MG63 (cell line): Measurements from ENCODE around the gene SSBP3. TPM values are rescaled to one million over a fixed set of nuclear protein-coding genes. Genes with fewer than 3 reads are reported as not detected.

Source experiments
- DNase-seq: peaks from one replicate; pipeline ENCODE4 v3.0.0-alpha.2; 2020
- H3K27me3 ChIP-seq: fragments of 250-450 bp; sonication (Bioruptor Pico); 2 replicates; pipeline ENCODE4 v1.5.1; 2020; ENCODE audit warnings: mild to moderate bottlenecking, moderate library complexity
- H3K36me3 ChIP-seq: fragments of 250-450 bp; sonication (Bioruptor Pico); 2 replicates; pipeline ENCODE4 v1.5.1; 2020; ENCODE audit warnings: mild to moderate bottlenecking, moderate library complexity
- H3K4me3 ChIP-seq: fragments of 250-450 bp; sonication (Bioruptor Pico); 2 replicates; pipeline ENCODE4 v1.5.1; 2020; ENCODE audit warnings: mild to moderate bottlenecking, moderate library complexity
- H3K9me3 ChIP-seq: fragments of 250-450 bp; sonication (Bioruptor Pico); 2 replicates; pipeline ENCODE4 v1.5.1; 2020; ENCODE audit warnings: mild to moderate bottlenecking, moderate library complexity
- total RNA-seq: library from RNA; depleted of rRNA; stranded (reverse); fragments of >200 nt; shearing (Covaris generic); gene quantifications from 2 replicates; pipeline ENCODE4 v1.2.3, GENCODE V29; 2014; ENCODE audit warnings: low replicate concordance

SSBP3 gene
- total RNA-seq, 1 experiment from 2014 or later, result 15.9 TPM

- no peak overlapping the region for H3K4me3 ChIP-seq
- H3K9me3 ChIP-seq, result no peaks in the 10 kb centered on the region
- no peaks in the 10 kb centered on the region for H3K27me3 ChIP-seq
- peaks cover 73% of the 10 kb centered on the region for H3K36me3 ChIP-seq
- no peak for DNase-seq
Observed at GRCh38 chr1:54207287-54207686, 198.9 kb downstream of the SSBP3 start.

DNA sequence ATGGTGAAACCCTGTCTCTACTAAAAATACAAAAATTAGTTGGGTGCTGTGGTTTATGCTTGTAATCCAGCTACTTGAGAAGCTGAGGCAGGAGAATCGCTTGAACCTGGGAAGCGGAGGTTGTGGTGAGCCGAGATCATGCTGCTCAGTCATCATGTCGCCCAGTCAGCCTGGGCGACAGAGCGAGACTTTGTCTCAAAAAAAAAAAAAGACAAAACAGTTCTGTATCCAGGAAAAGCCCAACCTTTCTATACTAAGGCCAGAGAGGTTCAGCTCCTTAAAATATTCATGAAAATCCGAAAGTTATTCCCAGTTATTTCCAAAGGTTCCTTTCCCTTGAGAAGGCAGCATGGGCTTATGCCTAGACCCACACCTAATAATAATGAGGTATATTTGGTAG lies 202.0 kb downstream of the SSBP3 start:
- Histone ChIP-seq H3K4me3 (no peak overlapping the region), H3K9me3 (no peaks in the 10 kb centered on the region), H3K36me3 (peaks cover 51% of the 10 kb centered on the region), H3K27me3 (no peaks in the 10 kb centered on the region)
- no peak for DNase-seq

DNA sequence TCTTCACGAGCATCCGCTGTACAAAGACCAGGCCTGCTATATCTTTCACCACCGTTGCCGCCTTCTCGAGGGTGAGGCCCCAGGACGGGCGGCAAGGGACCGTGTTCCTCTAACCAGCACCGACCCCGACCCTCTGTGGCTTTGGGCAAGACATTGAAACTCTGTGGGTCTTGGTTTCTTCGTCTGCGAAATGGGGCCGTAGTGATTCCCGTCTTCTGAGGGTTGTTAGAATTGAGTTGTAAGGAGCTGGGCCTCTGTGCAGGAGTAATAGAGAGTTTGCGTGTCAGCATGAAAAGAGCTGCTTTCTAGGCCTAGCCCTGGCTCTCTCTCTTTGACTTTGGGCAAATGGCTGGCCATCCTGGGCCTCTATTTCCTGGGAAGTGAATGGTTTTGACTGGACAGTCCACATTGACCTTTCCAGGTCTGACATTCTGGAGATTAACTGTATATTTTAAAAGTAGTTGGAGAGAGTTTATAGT lies 205.6 kb downstream of the SSBP3 start:
- Histone ChIP-seq H3K27me3 (no peaks in the 10 kb centered on the region), H3K4me3 (peak overlapping the region; percentile 88), H3K9me3 (no peaks in the 10 kb centered on the region), H3K36me3 (peaks cover 28% of the 10 kb centered on the region)
- DNase-seq, result no peak

DNA sequence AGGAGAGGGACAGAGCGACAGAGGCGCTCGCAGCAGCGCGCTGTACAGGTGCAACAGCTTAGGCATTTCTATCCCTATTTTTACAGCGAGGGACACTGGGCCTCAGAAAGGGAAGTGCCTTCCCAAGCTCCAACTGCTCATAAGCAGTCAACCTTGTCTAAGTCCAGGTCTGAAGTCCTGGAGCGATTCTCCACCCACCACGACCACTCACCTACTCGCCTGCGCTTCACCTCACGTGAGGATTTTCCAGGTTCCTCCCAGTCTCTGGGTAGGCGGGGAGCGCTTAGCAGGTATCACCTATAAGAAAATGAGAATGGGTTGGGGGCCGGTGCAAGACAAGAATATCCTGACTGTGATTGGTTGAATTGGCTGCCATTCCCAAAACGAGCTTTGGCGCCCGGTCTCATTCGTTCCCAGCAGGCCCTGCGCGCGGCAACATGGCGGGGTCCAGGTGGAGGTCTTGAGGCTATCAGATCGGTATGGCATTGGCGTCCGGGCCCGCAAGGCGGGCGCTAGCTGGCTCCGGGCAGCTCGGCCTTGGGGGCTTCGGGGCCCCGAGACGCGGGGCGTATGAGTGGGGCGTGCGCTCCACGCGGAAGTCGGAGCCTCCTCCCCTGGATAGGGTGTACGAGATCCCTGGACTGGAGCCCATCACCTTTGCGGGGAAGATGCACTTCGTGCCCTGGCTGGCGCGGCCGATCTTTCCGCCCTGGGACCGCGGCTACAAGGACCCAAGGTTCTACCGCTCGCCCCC lies 206.3 kb downstream of the SSBP3 start, which contains the start of the genes CYB5RL and MRPL37:
TSS of gene CYB5RL (minus strand) at position 266 of the 754 bp plus-strand sequence. CDS start 4,414 bp downstream, outside the sequence.
TSS of gene MRPL37 (plus strand) at position 403 of the 754 bp plus-strand sequence. CDS start at position 480, 77 bp downstream.
- peaks cover 22% of the 10 kb centered on the region for H3K36me3 ChIP-seq
- H3K9me3 ChIP-seq, result no peaks in the 10 kb centered on the region
- no peaks in the 10 kb centered on the region for H3K27me3 ChIP-seq
- H3K4me3 ChIP-seq, result peak within 1 kb of the TSS; percentile 88
- peak; percentile 92 for DNase-seq

DNA sequence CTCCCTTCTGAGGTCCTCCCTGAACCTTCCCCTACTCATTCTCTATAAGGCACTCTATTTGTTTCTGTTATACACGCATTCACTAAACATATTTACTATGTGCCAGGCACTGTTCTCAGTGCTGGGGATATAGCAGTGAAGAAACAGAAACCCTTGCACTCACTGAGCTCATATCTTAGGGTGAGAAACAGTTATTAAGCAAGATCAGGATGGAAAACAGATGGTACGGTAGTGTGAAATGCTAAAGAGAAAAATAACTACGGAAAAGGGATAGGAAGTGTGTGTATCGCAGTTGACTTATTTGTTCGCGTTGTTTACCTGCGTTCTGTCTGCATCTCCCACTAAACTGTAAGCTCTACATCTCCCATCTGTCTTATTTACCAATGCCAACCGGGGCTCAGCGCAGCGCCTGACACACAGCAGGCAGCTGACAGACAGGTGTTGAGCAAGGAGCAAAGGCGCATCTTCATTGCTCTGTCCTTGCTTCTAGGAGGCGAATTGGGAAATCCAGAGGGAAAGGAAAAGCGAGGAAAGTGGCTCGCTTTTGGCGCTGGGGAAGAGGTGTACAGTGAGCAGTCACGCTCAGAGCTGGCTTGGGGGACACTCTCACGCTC lies 206.9 kb downstream of the SSBP3 start:
- Histone ChIP-seq H3K36me3 (peaks cover 15% of the 10 kb centered on the region), H3K27me3 (no peaks in the 10 kb centered on the region), H3K9me3 (no peaks in the 10 kb centered on the region), H3K4me3 (peak overlapping the region; percentile 88)
- no peak for DNase-seq

GRCh38 chr1:54193453-54193852 lies 212.7 kb downstream of the SSBP3 start:
- H3K9me3 ChIP-seq, result no peaks in the 10 kb centered on the region
- no peaks in the 10 kb centered on the region for H3K27me3 ChIP-seq
- DNase-seq, result no peak
- no peak overlapping the region for H3K4me3 ChIP-seq
- no peaks in the 10 kb centered on the region for H3K36me3 ChIP-seq

- Histone ChIP-seq H3K36me3 (no peaks in the 10 kb centered on the region), H3K9me3 (no peaks in the 10 kb centered on the region), H3K27me3 (no peaks in the 10 kb centered on the region), H3K4me3 (no peak overlapping the region)
- no peak for DNase-seq
Observed at GRCh38 chr1:54191525-54191924, 214.7 kb downstream of the SSBP3 start.

DNA sequence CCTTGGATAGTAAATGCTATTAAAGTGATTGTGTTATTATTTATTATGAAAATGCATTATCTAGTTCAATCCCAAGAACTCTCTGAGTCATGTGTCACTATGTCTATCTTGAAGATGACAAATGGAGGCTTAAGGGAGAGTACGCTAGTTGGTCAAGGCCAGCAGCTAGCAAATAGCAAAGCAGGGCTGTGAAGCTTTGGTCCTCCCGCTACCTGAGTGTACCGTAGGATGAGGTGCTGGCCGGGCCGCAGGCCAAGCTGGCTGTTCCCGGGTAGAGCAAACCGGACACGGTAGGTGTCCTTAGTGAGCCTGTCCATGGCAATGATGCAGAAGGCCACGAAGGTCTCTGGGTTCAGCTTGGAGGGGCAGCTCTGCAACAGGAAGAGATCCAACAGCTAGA lies 215.7 kb downstream of the SSBP3 start:
- H3K9me3 ChIP-seq, result no peaks in the 10 kb centered on the region; the same call in 1 of the 2 replicates
- no peak for DNase-seq
- no peaks in the 10 kb centered on the region for H3K36me3 ChIP-seq
- H3K27me3 ChIP-seq, result no peaks in the 10 kb centered on the region
- H3K4me3 ChIP-seq, result no peak overlapping the region

DNA sequence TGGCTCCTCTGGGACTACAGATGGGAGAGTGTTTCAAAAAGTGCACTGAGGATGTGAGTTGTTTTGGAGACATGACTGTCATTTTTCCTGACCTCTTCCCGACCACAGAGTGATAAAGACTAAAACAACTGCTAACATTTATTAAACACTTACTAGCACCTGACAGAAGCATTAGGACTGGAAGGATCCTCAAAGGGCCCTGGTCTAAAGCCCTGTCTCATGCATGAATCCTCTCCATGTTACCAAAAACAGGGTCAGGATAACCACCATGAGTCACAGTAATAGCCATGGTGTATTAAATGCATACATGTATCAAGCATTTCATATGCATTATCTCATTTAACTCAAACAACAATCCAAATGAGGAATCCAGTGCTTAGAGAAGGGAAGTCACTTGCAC lies 217.9 kb downstream of the SSBP3 start:
- DNase-seq, result no peak
- Histone ChIP-seq H3K27me3 (no peaks in the 10 kb centered on the region), H3K4me3 (no peak overlapping the region), H3K9me3 (no peaks in the 10 kb centered on the region; the same call in 1 of the 2 replicates), H3K36me3 (no peaks in the 10 kb centered on the region)

- Histone ChIP-seq H3K27me3 (no peaks in the 10 kb centered on the region), H3K9me3 (no peaks in the 10 kb centered on the region; the same call in 1 of the 2 replicates), H3K4me3 (no peak overlapping the region), H3K36me3 (no peaks in the 10 kb centered on the region)
- DNase-seq, result no peak
Observed at GRCh38 chr1:54186056-54186455, 220.1 kb downstream of the SSBP3 start.

DNA sequence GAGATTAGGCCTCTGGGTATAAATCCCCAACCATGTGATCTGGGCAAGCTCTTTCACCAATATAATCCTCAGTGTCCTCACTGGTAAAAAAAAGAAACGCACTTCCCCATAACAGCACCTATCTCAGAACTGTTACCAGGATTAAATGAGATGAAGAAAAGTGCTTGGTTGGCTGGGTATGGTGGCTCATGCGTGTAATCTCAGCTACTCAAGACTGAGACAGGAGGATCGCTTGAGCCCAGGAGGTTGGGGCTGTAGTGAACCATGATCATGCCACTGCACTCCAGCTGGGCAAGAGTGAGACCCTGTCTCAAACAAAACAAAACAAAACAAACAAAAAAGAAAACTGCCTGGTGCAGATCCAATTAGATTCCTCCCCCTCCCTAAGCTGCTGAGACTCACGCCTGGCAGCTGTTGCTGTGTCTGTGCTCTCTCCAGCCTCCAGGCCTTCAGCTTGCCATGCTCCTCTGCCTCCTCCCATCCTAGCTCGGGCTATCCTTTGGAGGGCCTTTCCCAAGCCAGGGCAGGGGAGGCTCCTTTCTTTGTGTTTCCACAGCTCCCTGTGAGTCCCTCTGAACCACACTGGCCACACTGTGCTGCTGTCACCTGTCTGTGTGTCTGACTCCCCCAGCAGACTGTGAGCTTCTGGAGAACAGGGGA lies 225.4 kb downstream of the SSBP3 start:
- no peak overlapping the region for H3K4me3 ChIP-seq
- H3K9me3 ChIP-seq, result no peaks in the 10 kb centered on the region
- DNase-seq, result no peak
- no peaks in the 10 kb centered on the region for H3K27me3 ChIP-seq
- no peaks in the 10 kb centered on the region for H3K36me3 ChIP-seq

- no peak for DNase-seq
- no peak overlapping the region for H3K4me3 ChIP-seq
- H3K27me3 ChIP-seq, result no peaks in the 10 kb centered on the region
- no peaks in the 10 kb centered on the region for H3K9me3 ChIP-seq
- no peaks in the 10 kb centered on the region for H3K36me3 ChIP-seq
Observed at GRCh38 chr1:54178296-54179070, 227.7 kb downstream of the SSBP3 start.

GRCh38 chr1:54177726-54178125 lies 228.5 kb downstream of the SSBP3 start:
- Histone ChIP-seq H3K4me3 (no peak overlapping the region), H3K27me3 (no peaks in the 10 kb centered on the region), H3K36me3 (no peaks in the 10 kb centered on the region), H3K9me3 (no peaks in the 10 kb centered on the region)
- no peak for DNase-seq

DNA sequence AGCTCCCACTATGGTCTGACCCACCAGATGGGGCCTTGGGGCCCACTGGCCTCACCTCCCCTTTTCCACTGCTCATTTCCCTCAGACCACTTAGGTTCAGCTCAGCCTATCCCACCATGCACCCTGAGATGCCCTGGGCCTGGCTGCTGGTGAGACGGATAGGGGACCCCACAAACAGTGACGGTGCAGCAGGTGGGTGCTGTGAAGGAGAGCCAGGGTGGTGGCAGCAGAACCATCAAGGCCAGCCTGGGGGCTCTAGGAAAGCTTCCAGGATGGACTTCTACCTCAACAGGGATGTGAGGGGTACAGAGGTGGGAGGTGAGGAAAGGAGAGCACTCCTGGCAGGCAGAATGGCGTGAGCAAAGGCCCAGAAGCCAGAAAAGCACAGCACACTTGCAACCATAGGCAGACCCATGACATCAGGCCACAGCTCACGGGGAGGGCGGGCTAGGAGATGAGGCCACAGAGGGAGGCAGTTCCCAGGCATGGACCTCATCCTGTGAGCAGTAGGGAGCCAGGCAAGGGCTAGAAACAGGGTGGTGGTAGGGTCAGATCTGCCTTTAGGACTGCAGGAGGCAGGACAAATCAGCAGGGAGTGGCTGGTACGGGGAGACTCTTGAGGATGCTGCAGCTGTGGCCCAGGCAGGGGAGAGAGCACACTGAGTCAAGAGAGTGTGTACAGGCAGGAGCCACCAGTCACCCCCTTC lies 229.4 kb downstream of the SSBP3 start:
- no peaks in the 10 kb centered on the region for H3K9me3 ChIP-seq
- H3K36me3 ChIP-seq, result no peaks in the 10 kb centered on the region
- H3K4me3 ChIP-seq, result no peak overlapping the region
- DNase-seq, result no peak
- no peaks in the 10 kb centered on the region for H3K27me3 ChIP-seq
